Measurements from ENCODE around the gene TSG101.
A peak's percentile ranks its signal among the peaks of the same experiment; 100 is the strongest.

TSG101 gene

GRCh38 chr11:18491924-18492323 is 34.8 kb downstream of the TSG101 start:
- no peak overlapping the region for H3K23ac ChIP-seq (ENCODE audit: low read depth, low read length, poor library complexity)
- peaks cover 17 to 92% of the 10 kb centered on the region in 2 donors for H3K36me3 ChIP-seq (replicated peaks in 1 of 2; ENCODE audit: control insufficient read depth in 2 of 2, insufficient read depth in 2 of 2, low read length in 2 of 2)

DNA sequence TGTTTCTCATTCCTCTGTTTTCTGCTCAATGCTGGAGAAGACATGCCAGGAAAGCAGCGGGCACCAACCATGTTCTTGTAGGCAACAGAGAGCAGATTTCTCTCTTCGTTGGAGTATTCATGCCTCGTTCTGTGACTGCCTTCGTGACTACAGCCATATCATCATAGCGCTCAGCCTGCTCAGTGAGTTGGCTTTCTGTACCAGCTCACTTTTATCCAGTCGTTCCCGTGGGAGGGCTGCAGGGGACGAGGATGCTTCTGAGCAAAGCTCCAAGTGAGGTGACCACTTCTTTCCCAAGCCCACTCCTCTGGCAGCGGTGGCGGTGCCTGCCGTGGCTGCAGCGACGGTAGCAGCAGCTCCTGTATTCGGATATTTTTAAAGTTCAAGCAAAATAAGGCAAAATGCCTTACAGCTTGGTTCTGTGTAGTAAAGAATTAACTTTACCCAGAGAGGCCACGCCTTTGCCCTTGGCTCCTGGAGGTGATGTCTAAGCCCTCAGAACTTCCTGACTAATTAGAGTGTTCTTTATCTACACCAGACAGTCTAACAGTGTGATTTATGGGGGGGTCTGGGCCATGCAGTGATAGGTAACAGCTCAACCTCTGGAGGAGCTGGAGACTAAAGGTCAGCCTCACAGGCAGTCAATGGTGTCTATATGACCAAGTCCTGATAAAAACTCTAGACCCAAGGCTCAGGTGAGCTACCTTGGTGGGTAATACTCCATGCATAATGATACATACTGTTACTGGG is 35.8 kb downstream of the TSG101 start:
- WGBS, 2 donors (ENCODE audit: extremely low coverage in 2 of 2, insufficient read length in 2 of 2, insufficient replicate concordance in 1 of 2), result no CpG with 5 or more reads among the region's 15 CpGs

More at GRCh38 chr11:18491924-18492323, 34.8 kb downstream of the TSG101 start:
- H3K4me1 ChIP-seq (ENCODE audit: control insufficient read depth in 2 of 2, insufficient read depth in 1 of 2, low read depth in 1 of 2, low read length in 2 of 2), result no peaks in the 10 kb centered on the region
- H3K4me3 ChIP-seq (ENCODE audit: low read length in 2 of 2), result no peak overlapping the region
- DNase-seq (ENCODE audit: low spot score), result no peak
- H2BK15ac ChIP-seq (ENCODE audit: low read length), result no peak overlapping the region
- no peak overlapping the region for H2AK5ac ChIP-seq (ENCODE audit: low read depth, low read length)
- H3K4me2 ChIP-seq (ENCODE audit: insufficient read depth, low read length, poor library complexity, severe bottlenecking), result no peak overlapping the region
- H4K8ac ChIP-seq (ENCODE audit: low read depth, low read length), result no peak overlapping the region
- H2BK120ac ChIP-seq (ENCODE audit: low read depth, low read length), result no peak overlapping the region
- no peak overlapping the region for H3K18ac ChIP-seq (ENCODE audit: low read length)
- no peak overlapping the region for H3K14ac ChIP-seq (ENCODE audit: low read length)
- H2BK12ac ChIP-seq (ENCODE audit: low read length), result no peak overlapping the region
- H3K9me3 ChIP-seq (replicated peaks in 1 of 2; ENCODE audit: control insufficient read depth in 2 of 2, insufficient read depth in 1 of 2, low read depth in 1 of 2, low read length in 2 of 2), result no peaks in the 10 kb centered on the region
- no peak overlapping the region for H3K4ac ChIP-seq (ENCODE audit: low read length)
- H4K91ac ChIP-seq (ENCODE audit: low read depth, low read length, poor library complexity), result no peak overlapping the region
- no peak overlapping the region for H2AFZ ChIP-seq (ENCODE audit: low read length)
- H3K27me3 ChIP-seq (ENCODE audit: control insufficient read depth in 3 of 3, insufficient read depth in 3 of 3, low read depth in 1 of 3, low read length in 3 of 3), result no peaks in the 10 kb centered on the region
- WGBS, 2 donors (ENCODE audit: extremely low coverage in 2 of 2, insufficient read length in 2 of 2, insufficient replicate concordance in 1 of 2), result no CpG with 5 or more reads among the region's 2 CpGs
- H2BK5ac ChIP-seq (ENCODE audit: low read length), result no peak overlapping the region
- H3K27ac ChIP-seq (replicated peaks; ENCODE audit: low read length), result no peak overlapping the region
- no peaks in the 10 kb centered on the region for H3K79me1 ChIP-seq (ENCODE audit: low read depth, low read length)
- no peak overlapping the region for H3K9ac ChIP-seq (ENCODE audit: low read depth, low read length, poor library complexity)

GRCh38 chr11:18490319-18490718 is 36.4 kb downstream of the TSG101 start:
- H4K91ac ChIP-seq (ENCODE audit: low read depth, low read length, poor library complexity), result no peak overlapping the region
- H2BK5ac ChIP-seq (ENCODE audit: low read length), result no peak overlapping the region
- H3K36me3 ChIP-seq (replicated peaks in 1 of 2; ENCODE audit: control insufficient read depth in 2 of 2, insufficient read depth in 2 of 2, low read length in 2 of 2), result peaks cover 18 to 88% of the 10 kb centered on the region in 2 donors
- H2BK15ac ChIP-seq (ENCODE audit: low read length), result no peak overlapping the region
- no peak overlapping the region for H3K9ac ChIP-seq (ENCODE audit: low read depth, low read length, poor library complexity)
- H3K27me3 ChIP-seq (ENCODE audit: control insufficient read depth in 3 of 3, insufficient read depth in 3 of 3, low read depth in 1 of 3, low read length in 3 of 3), result no peaks in the 10 kb centered on the region
- H3K4me3 ChIP-seq (ENCODE audit: low read length in 2 of 2), result no peak overlapping the region
- H3K27ac ChIP-seq (replicated peaks; ENCODE audit: low read length), result no peak overlapping the region
- no peak overlapping the region for H4K8ac ChIP-seq (ENCODE audit: low read depth, low read length)
- H2AFZ ChIP-seq (ENCODE audit: low read length), result no peak overlapping the region
- no peaks in the 10 kb centered on the region for H3K4me1 ChIP-seq (ENCODE audit: control insufficient read depth in 2 of 2, insufficient read depth in 1 of 2, low read depth in 1 of 2, low read length in 2 of 2)
- H3K4ac ChIP-seq (ENCODE audit: low read length), result no peak overlapping the region
- no CpG with 5 or more reads among the region's 1 CpG for WGBS, 2 donors (ENCODE audit: extremely low coverage in 2 of 2, insufficient read length in 2 of 2, insufficient replicate concordance in 1 of 2)
- DNase-seq (ENCODE audit: low spot score), result no peak
- no peak overlapping the region for H3K14ac ChIP-seq (ENCODE audit: low read length)
- no peak overlapping the region for H3K23ac ChIP-seq (ENCODE audit: low read depth, low read length, poor library complexity)
- H2BK120ac ChIP-seq (ENCODE audit: low read depth, low read length), result no peak overlapping the region
- no peak overlapping the region for H3K18ac ChIP-seq (ENCODE audit: low read length)
- H3K79me1 ChIP-seq (ENCODE audit: low read depth, low read length), result no peaks in the 10 kb centered on the region
- H3K4me2 ChIP-seq (ENCODE audit: insufficient read depth, low read length, poor library complexity, severe bottlenecking), result no peak overlapping the region
- no peak overlapping the region for H2AK5ac ChIP-seq (ENCODE audit: low read depth, low read length)
- H3K9me3 ChIP-seq (replicated peaks in 1 of 2; ENCODE audit: control insufficient read depth in 2 of 2, insufficient read depth in 1 of 2, low read depth in 1 of 2, low read length in 2 of 2), result no peaks in the 10 kb centered on the region
- no peak overlapping the region for H2BK12ac ChIP-seq (ENCODE audit: low read length)

More for the DNA sequence above, 35.8 kb downstream of the TSG101 start:
- Histone ChIP-seq H2AFZ (ENCODE audit: low read length) (no peak overlapping the region), H3K79me1 (ENCODE audit: low read depth, low read length) (no peaks in the 10 kb centered on the region), H3K9me3 (replicated peaks in 1 of 2; ENCODE audit: control insufficient read depth in 2 of 2, insufficient read depth in 1 of 2, low read depth in 1 of 2, low read length in 2 of 2) (no peaks in the 10 kb centered on the region), H4K8ac (ENCODE audit: low read depth, low read length) (no peak overlapping the region), H2BK120ac (ENCODE audit: low read depth, low read length) (no peak overlapping the region), H3K36me3 (replicated peaks in 1 of 2; ENCODE audit: control insufficient read depth in 2 of 2, insufficient read depth in 2 of 2, low read length in 2 of 2) (peaks cover 18 to 88% of the 10 kb centered on the region in 2 donors), H3K27ac (replicated peaks; ENCODE audit: low read length) (no peak overlapping the region), H3K4me1 (ENCODE audit: control insufficient read depth in 2 of 2, insufficient read depth in 1 of 2, low read depth in 1 of 2, low read length in 2 of 2) (no peaks in the 10 kb centered on the region), H2AK5ac (ENCODE audit: low read depth, low read length) (no peak overlapping the region), H3K4me2 (ENCODE audit: insufficient read depth, low read length, poor library complexity, severe bottlenecking) (no peak overlapping the region), H2BK15ac (ENCODE audit: low read length) (no peak overlapping the region), H2BK12ac (ENCODE audit: low read length) (no peak overlapping the region), H3K23ac (ENCODE audit: low read depth, low read length, poor library complexity) (no peak overlapping the region), H3K9ac (ENCODE audit: low read depth, low read length, poor library complexity) (no peak overlapping the region), H3K18ac (ENCODE audit: low read length) (no peak overlapping the region), H3K27me3 (ENCODE audit: control insufficient read depth in 3 of 3, insufficient read depth in 3 of 3, low read depth in 1 of 3, low read length in 3 of 3) (no peaks in the 10 kb centered on the region), H3K4ac (ENCODE audit: low read length) (no peak overlapping the region), H2BK5ac (ENCODE audit: low read length) (no peak overlapping the region), H3K14ac (ENCODE audit: low read length) (no peak overlapping the region), H3K4me3 (ENCODE audit: low read length in 2 of 2) (peak overlapping the region in 1 of 2 donors; percentile 35), H4K91ac (ENCODE audit: low read depth, low read length, poor library complexity) (no peak overlapping the region)
- no peak for DNase-seq (ENCODE audit: low spot score)

DNA sequence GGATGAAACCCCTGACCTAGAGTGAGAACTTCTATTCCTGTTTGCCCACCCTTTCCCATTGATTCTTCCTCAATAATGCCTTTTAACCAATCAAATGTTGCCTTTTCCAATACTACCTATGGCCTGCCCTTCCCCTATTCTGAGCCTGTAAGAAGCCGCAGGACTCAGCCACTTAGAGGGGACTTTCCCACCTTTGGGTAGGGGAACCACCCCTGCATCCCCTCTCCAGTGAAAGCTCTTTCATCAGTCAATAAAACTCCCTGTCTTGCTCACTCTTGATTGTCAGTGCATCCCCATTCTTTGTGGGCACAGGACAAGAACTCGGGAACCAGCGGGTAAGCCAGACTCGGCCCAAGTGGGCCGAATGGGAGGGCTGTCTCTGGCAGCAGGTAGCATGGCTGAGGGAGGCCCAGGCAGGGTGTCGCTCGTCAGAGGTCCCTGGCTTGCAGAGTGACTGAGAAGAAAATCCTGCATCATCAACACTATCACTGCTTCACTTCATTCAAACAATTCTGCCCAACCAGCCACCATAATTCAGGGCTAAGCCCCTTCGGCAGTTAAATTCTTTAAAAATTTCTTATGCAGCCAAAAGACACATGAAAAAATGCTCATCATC is 40.7 kb downstream of the TSG101 start:
- H2BK12ac ChIP-seq (ENCODE audit: low read length), result no peak overlapping the region

More for the DNA sequence above, 40.7 kb downstream of the TSG101 start:
- Histone ChIP-seq H3K14ac (ENCODE audit: low read length) (no peak overlapping the region), H2BK15ac (ENCODE audit: low read length) (no peak overlapping the region), H3K4me3 (ENCODE audit: low read length in 2 of 2) (no peak overlapping the region), H3K23ac (ENCODE audit: low read depth, low read length, poor library complexity) (no peak overlapping the region), H2AFZ (ENCODE audit: low read length) (no peak overlapping the region), H4K8ac (ENCODE audit: low read depth, low read length) (no peak overlapping the region), H3K4ac (ENCODE audit: low read length) (no peak overlapping the region), H3K79me1 (ENCODE audit: low read depth, low read length) (no peaks in the 10 kb centered on the region), H3K9me3 (replicated peaks in 1 of 2; ENCODE audit: control insufficient read depth in 2 of 2, insufficient read depth in 1 of 2, low read depth in 1 of 2, low read length in 2 of 2) (no peaks in the 10 kb centered on the region), H3K4me2 (ENCODE audit: insufficient read depth, low read length, poor library complexity, severe bottlenecking) (no peak overlapping the region), H3K36me3 (replicated peaks in 1 of 2; ENCODE audit: control insufficient read depth in 2 of 2, insufficient read depth in 2 of 2, low read length in 2 of 2) (peaks cover 25 to 88% of the 10 kb centered on the region in 2 donors), H2AK5ac (ENCODE audit: low read depth, low read length) (no peak overlapping the region), H3K18ac (ENCODE audit: low read length) (no peak overlapping the region), H2BK120ac (ENCODE audit: low read depth, low read length) (no peak overlapping the region), H4K91ac (ENCODE audit: low read depth, low read length, poor library complexity) (no peak overlapping the region), H2BK5ac (ENCODE audit: low read length) (no peak overlapping the region), H3K4me1 (ENCODE audit: control insufficient read depth in 2 of 2, insufficient read depth in 1 of 2, low read depth in 1 of 2, low read length in 2 of 2) (no peaks in the 10 kb centered on the region), H3K27me3 (ENCODE audit: control insufficient read depth in 3 of 3, insufficient read depth in 3 of 3, low read depth in 1 of 3, low read length in 3 of 3) (no peaks in the 10 kb centered on the region), H3K9ac (ENCODE audit: low read depth, low read length, poor library complexity) (no peak overlapping the region), H3K27ac (replicated peaks; ENCODE audit: low read length) (no peak overlapping the region)
- WGBS, 2 donors (ENCODE audit: extremely low coverage in 2 of 2, insufficient read length in 2 of 2, insufficient replicate concordance in 1 of 2), result no CpG with 5 or more reads among the region's 8 CpGs
- no peak for DNase-seq (ENCODE audit: low spot score)
